IMR-90 (cell line): Measurements from ENCODE around the gene UBE2G1. TPM values are rescaled to one million over a fixed set of nuclear protein-coding genes. Genes with fewer than 3 reads are reported as not detected.

Experiments used
- ATAC-seq: fragments of 200-7000 bp; cut with Tn5 transposase; 2 replicates; pipeline ENCODE4 v1.9.1; 2020; ENCODE audit warnings: low read depth, mild to moderate bottlenecking, moderate library complexity
- BruUV-seq: library from RNA; stranded (reverse); fragments of 400-500 nt; replicated peaks from 2 replicates; lab custom pipeline; 2021; lab: Mats Ljungman, UMichigan
- CTCF ChIA-PET: fragments of 300-600 bp; formaldehyde crosslinking; extraction: SDS; loops from one replicate; lab custom pipeline; 2021; ENCODE audit warnings: antibody characterized with exemption; lab: Yijun Ruan, JAX
- POLR2A ChIA-PET: fragments of 300-600 bp; sonication (Branson Sonifier 250); formaldehyde crosslinking; loops from one replicate; lab custom pipeline; 2022; ENCODE audit warnings: antibody characterized with exemption; ENCODE audit not compliant: unreplicated experiment; lab: Charles Lee
- DNase-seq: peaks from one replicate; pipeline ENCODE4 v3.0.0; 2013
- H2AFZ ChIP-seq: replicated peaks from 2 replicates; pipeline ENCODE3; 2013; ENCODE audit warnings: low read length, mild to moderate bottlenecking; ENCODE audit not compliant: poor library complexity
- H2AK5ac ChIP-seq: 2 replicates; pipeline ENCODE4 v1.6.1; 2013; ENCODE audit warnings: low read depth, low read length, inconsistent platforms
- H2AK9ac ChIP-seq: replicated peaks from 2 replicates; pipeline ENCODE3; 2013; ENCODE audit warnings: mild to moderate bottlenecking, low read depth, low read length, moderate library complexity; ENCODE audit not compliant: poor library complexity
- H2BK120ac ChIP-seq: 2 replicates; pipeline ENCODE4 v1.6.1; 2013; ENCODE audit warnings: low read depth, low read length, inconsistent platforms
- H2BK15ac ChIP-seq: 3 replicates; pipeline ENCODE4 v1.6.1; 2013; ENCODE audit warnings: low read depth, low read length, inconsistent platforms
- H2BK20ac ChIP-seq: 2 replicates; pipeline ENCODE4 v1.6.1; 2013; ENCODE audit warnings: low read depth, mild to moderate bottlenecking, inconsistent platforms, low read length, moderate library complexity
- H2BK5ac ChIP-seq: 2 replicates; pipeline ENCODE4 v1.6.1; 2013; ENCODE audit warnings: mild to moderate bottlenecking, low read depth, low read length, inconsistent platforms; ENCODE audit not compliant: poor library complexity, severe bottlenecking
- H3K14ac ChIP-seq: replicated peaks from 2 replicates; pipeline ENCODE4 v1.6.1; 2013; ENCODE audit warnings: low read depth, low read length, inconsistent platforms
- H3K18ac ChIP-seq: 2 replicates; pipeline ENCODE4 v1.6.1; 2013; ENCODE audit warnings: low read depth, low read length, control low read depth
- H3K23ac ChIP-seq: 2 replicates; pipeline ENCODE4 v1.6.1; 2013; ENCODE audit warnings: low read depth, low read length, inconsistent platforms
- H3K27ac ChIP-seq: 2 replicates; pipeline ENCODE4 v1.5.1; 2013; ENCODE audit warnings: mild to moderate bottlenecking, control low read depth, low read length; ENCODE audit not compliant: insufficient read depth
- H3K27me3 ChIP-seq: 2 replicates; pipeline ENCODE4 v1.6.1; 2013; ENCODE audit warnings: low read length; ENCODE audit not compliant: control insufficient read depth, insufficient read depth
- H3K36me3 ChIP-seq: 2 replicates; pipeline ENCODE4 v1.6.1; 2013; ENCODE audit warnings: low read length, mixed read lengths; ENCODE audit not compliant: control insufficient read depth, insufficient read depth
- H3K4ac ChIP-seq: 2 replicates; pipeline ENCODE4 v1.6.1; 2013; ENCODE audit warnings: low read depth, low read length, inconsistent platforms
- H3K4me1 ChIP-seq: 2 replicates; pipeline ENCODE4 v1.6.1; 2013; ENCODE audit warnings: low read length, mixed read lengths; ENCODE audit not compliant: control insufficient read depth, insufficient read depth
- H3K4me2 ChIP-seq: 2 replicates; pipeline ENCODE4 v1.6.1; 2013; ENCODE audit warnings: low read depth, mild to moderate bottlenecking, control low read depth, low read length, moderate library complexity
- H3K4me3 ChIP-seq: 2 replicates; pipeline ENCODE4 v1.5.1; 2013; ENCODE audit warnings: low read depth, mild to moderate bottlenecking, control low read depth, low read length, moderate library complexity; ENCODE audit not compliant: insufficient read depth
- H3K56ac ChIP-seq: 2 replicates; pipeline ENCODE4 v1.6.1; 2013; ENCODE audit warnings: low read length, inconsistent platforms; ENCODE audit not compliant: insufficient read depth; ENCODE audit errors: extremely low read depth
- H3K79me1 ChIP-seq, 2 experiments: 2 replicates each; pipeline ENCODE4 v1.6.1; 2013; ENCODE audit warnings: low read length in 2 of 2, inconsistent platforms in 1 of 2, low read depth in 1 of 2
- H3K9ac ChIP-seq: 2 replicates; pipeline ENCODE4 v1.6.1; 2013; ENCODE audit warnings: low read depth, low read length, control low read depth
- H3K9me1 ChIP-seq: 2 replicates; pipeline ENCODE4 v1.6.1; 2013; ENCODE audit warnings: low read length, inconsistent platforms; ENCODE audit not compliant: insufficient read depth
- H3K9me3 ChIP-seq: 2 replicates; pipeline ENCODE4 v1.6.1; 2013; ENCODE audit warnings: low read length; ENCODE audit not compliant: control insufficient read depth, insufficient read depth
- H4K20me1 ChIP-seq: 2 replicates; pipeline ENCODE4 v1.6.1; 2013; ENCODE audit warnings: low read length, inconsistent platforms; ENCODE audit not compliant: insufficient read depth
- H4K5ac ChIP-seq: 2 replicates; pipeline ENCODE4 v1.6.1; 2013; ENCODE audit warnings: mild to moderate bottlenecking, low read depth, low read length, control low read depth
- H4K8ac ChIP-seq, 2 experiments: 2 replicates each; pipeline ENCODE4 v1.6.1; 2013; ENCODE audit warnings: low read depth in 2 of 2, low read length in 2 of 2, control low read depth in 1 of 2, inconsistent platforms in 1 of 2
- H4K91ac ChIP-seq: 2 replicates; pipeline ENCODE4 v1.6.1; 2013; ENCODE audit warnings: low read depth, low read length, inconsistent platforms; ENCODE audit not compliant: insufficient read depth
- BHLHE40 ChIP-seq: fragments of 150-350 bp; IDR thresholded peaks from 2 replicates; pipeline ENCODE4 v1.6.1; 2016; ENCODE audit warnings: mild to moderate bottlenecking, low read depth, low read length
- CHD1 ChIP-seq: IDR thresholded peaks from 2 replicates; pipeline ENCODE4 v1.6.1; 2012; ENCODE audit warnings: low read depth, low read length, improper control_type of control experiment
- CTCF ChIP-seq: conservative IDR thresholded peaks from 2 replicates; pipeline ENCODE4 v1.5.1; 2012; ENCODE audit warnings: mild to moderate bottlenecking, low read depth, low read length, improper control_type of control experiment
- ELK1 ChIP-seq: fragments of 150-350 bp; IDR thresholded peaks from 2 replicates; pipeline ENCODE4 v1.6.1; 2016; ENCODE audit warnings: low read depth, mild to moderate bottlenecking, low read length, moderate library complexity, borderline replicate concordance
- FOS ChIP-seq: fragments of 150-350 bp; IDR thresholded peaks from 2 replicates; pipeline ENCODE4 v1.6.1; 2016; ENCODE audit warnings: low read depth, low read length
- MAFK ChIP-seq: IDR thresholded peaks from 2 replicates; pipeline ENCODE4 v1.6.1; 2012; ENCODE audit warnings: low read depth, low read length, improper control_type of control experiment
- MAZ ChIP-seq: IDR thresholded peaks from 2 replicates; pipeline ENCODE4 v1.6.1; 2012; ENCODE audit warnings: low read depth, mild to moderate bottlenecking, low read length, improper control_type of control experiment, moderate library complexity, borderline replicate concordance
- MXI1 ChIP-seq: IDR thresholded peaks from 2 replicates; pipeline ENCODE4 v1.6.1; 2012; ENCODE audit warnings: low read depth, mild to moderate bottlenecking, low read length, moderate library complexity, borderline replicate concordance
- POLR2A ChIP-seq: IDR thresholded peaks from 2 replicates; pipeline ENCODE4 v1.6.1; 2012; ENCODE audit warnings: mild to moderate bottlenecking, low read depth, low read length
- RAD21 ChIP-seq: IDR thresholded peaks from 2 replicates; pipeline ENCODE4 v1.6.1; 2012; ENCODE audit warnings: low read length, improper control_type of control experiment
- RCOR1 ChIP-seq: IDR thresholded peaks from 2 replicates; pipeline ENCODE4 v1.6.1; 2012; ENCODE audit warnings: mild to moderate bottlenecking, low read length, improper control_type of control experiment; ENCODE audit not compliant: insufficient replicate concordance
- RFX5 ChIP-seq: IDR thresholded peaks from 2 replicates; pipeline ENCODE4 v1.8.0; 2012; ENCODE audit warnings: low read depth, mild to moderate bottlenecking, low read length, moderate library complexity
- SMC3 ChIP-seq: fragments of 150-350 bp; IDR thresholded peaks from 2 replicates; pipeline ENCODE4 v1.6.1; 2016; ENCODE audit warnings: low read depth, mild to moderate bottlenecking, antibody characterized with exemption, low read length, moderate library complexity
- USF2 ChIP-seq: fragments of 150-350 bp; IDR thresholded peaks from 2 replicates; pipeline ENCODE4 v1.6.1; 2017; ENCODE audit warnings: mild to moderate bottlenecking, antibody characterized with exemption, low read length, low read depth
- WGBS, 2 experiments: methylation state at CpG; one replicate each; pipeline versions ENCODE4 v1.1.5 to v1.1.7; 2013; ENCODE audit warnings: missing lambda C conversion rate in 2 of 2; ENCODE audit not compliant: insufficient read length in 1 of 2; ENCODE audit errors: extremely low coverage in 2 of 2; 5-methylcytosine and 5-hydroxymethylcytosine counted together
- dilution Hi-C: fragments of 300-500 bp; cut with HindIII; formaldehyde crosslinking; loops from one replicate; pipeline ENCODE4 v1.14.3; 2018; ENCODE audit warnings: low sequenced_read_pairs; ENCODE audit not compliant: unreplicated experiment
- in situ Hi-C: fragments of 300-500 bp; cut with MboI; formaldehyde crosslinking; loops from 3 replicates; pipeline ENCODE4 v1.14.3; 2019; ENCODE audit warnings: low sequenced_read_pairs, inconsistent platforms, mixed read lengths
- intact Hi-C: fragments of 100-400 bp; cut with micrococcal nuclease; formaldehyde crosslinking; loops from 2 replicates; pipeline ENCODE4 v1.10.0; 2022
- polyA plus RNA-seq, 3 experiments: library from polyadenylated mRNA; depleted of rRNA; stranded (reverse); fragments of >200 nt; gene quantifications; 2 replicates each; pipeline ENCODE4 v1.2.3, GENCODE V29; 2012; ENCODE audit warnings: low replicate concordance in 1 of 3
- total RNA-seq: library from RNA; depleted of rRNA; stranded (reverse); fragments of >200 nt; gene quantifications from 2 replicates; pipeline ENCODE4 v1.2.3, GENCODE V29; 2012

Gene UBE2G1
- total and polyA plus RNA-seq, 2 of the 4 experiments (the other 2 are of a cell fraction) = 26.3 to 26.6 TPM

DNA sequence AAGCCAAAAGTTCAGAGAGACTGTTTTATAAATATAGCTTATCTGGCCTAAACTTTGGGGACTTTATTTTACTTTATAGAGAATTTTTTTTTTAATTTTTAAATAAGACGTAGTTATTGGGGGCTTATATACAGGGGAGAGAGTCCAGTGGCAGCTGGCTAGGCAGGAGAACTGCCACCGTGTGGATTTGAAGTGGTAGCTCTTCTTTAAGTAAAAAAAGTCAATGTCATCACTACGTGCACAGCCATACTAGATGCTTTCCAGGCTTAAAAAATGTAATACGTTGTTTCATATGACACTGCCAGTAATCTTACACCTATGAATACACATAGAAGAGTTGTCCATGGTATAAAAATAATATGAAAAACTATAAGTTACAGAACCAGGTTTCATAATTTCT is 70.8 kb downstream of the UBE2G1 start:
- no peak overlapping the region for H3K56ac ChIP-seq
- H4K20me1 ChIP-seq = peaks cover 39% of the 10 kb centered on the region; the same call in 1 of the 2 replicates
- no peaks in the 10 kb centered on the region for H3K27me3 ChIP-seq
- H3K36me3 ChIP-seq = peaks cover 13% of the 10 kb centered on the region
- POLR2A ChIA-PET = no interaction called here
- no TSS peak for BruUV-seq
- DNase-seq (no peak), ATAC-seq (no peak)
- H3K9me3 ChIP-seq = no peaks in the 10 kb centered on the region
- H4K8ac ChIP-seq = no peak overlapping the region
- CTCF ChIA-PET = interaction anchor here (2.4 kb wide), 1 partner anchor 9 kb away, joined by 6 read pairs; no protein-coding TSS in a partner anchor
- H3K9ac ChIP-seq = no peak overlapping the region
- no peak overlapping the region for H3K4me3 ChIP-seq
- H3K79me1 ChIP-seq = peaks cover 28 to 57% of the 10 kb centered on the region in 2 experiments
- no peak overlapping the region for H3K4me2 ChIP-seq
- H2AFZ ChIP-seq = no peak overlapping the region
- no peak overlapping the region for H3K27ac ChIP-seq
- no peak overlapping the region for H4K91ac ChIP-seq
- no peak for TF ChIP-seq ELK1
- no peak for TF ChIP-seq FOS
- TF ChIP-seq MAZ = no peak
- TF ChIP-seq SMC3 = no peak
- no peak for TF ChIP-seq RAD21
- TF ChIP-seq USF2 = no peak
- no peak for TF ChIP-seq RFX5
- no peak for TF ChIP-seq CTCF
- TF ChIP-seq RCOR1 = no peak
- TF ChIP-seq POLR2A = no peak
- no peak for TF ChIP-seq BHLHE40
- no peak for TF ChIP-seq MXI1
- no peak for TF ChIP-seq MAFK
- TF ChIP-seq CHD1 = no peak
- dilution Hi-C loops = no loop called here
- in situ Hi-C loops = no loop called here
- no peak overlapping the region for H3K14ac ChIP-seq
- peaks cover 6% of the 10 kb centered on the region; the same call in 1 of the 2 replicates for H3K9me1 ChIP-seq
- H3K18ac ChIP-seq = no peak overlapping the region
- no peak overlapping the region for H2BK15ac ChIP-seq
- WGBS, 2 experiments = no CpG with 5 or more reads among the region's 4 CpGs
- no peak overlapping the region for H3K23ac ChIP-seq
- H2BK5ac ChIP-seq = no peak overlapping the region
- no peak overlapping the region for H2BK120ac ChIP-seq
- H2BK20ac ChIP-seq = no peak overlapping the region
- intact Hi-C loops = loop anchor here (5.0 kb wide), 2 partner anchors 42 to 58 kb away; no protein-coding TSS in a partner anchor
- H3K4me1 ChIP-seq = peaks cover 5% of the 10 kb centered on the region; the same call in 1 of the 2 replicates
- H4K5ac ChIP-seq = no peak overlapping the region
- no peak overlapping the region for H2AK5ac ChIP-seq
- H3K4ac ChIP-seq = no peak overlapping the region
- H2AK9ac ChIP-seq = no peak overlapping the region
